KOPT-K1 (cell line): ENCODE results near the gene EDN1.

Experiments used
- H3K27ac ChIP-seq: fragments of 200-600 bp; sonication (generic); 2 replicates; pipeline ENCODE4 v1.5.1; 2016; ENCODE audit warnings: antibody characterized with exemption, mild to moderate bottlenecking, low read depth, low read length; ENCODE audit not compliant: poor library complexity, severe bottlenecking
- H3K36me3 ChIP-seq: fragments of 200-600 bp; sonication (generic); 2 replicates; pipeline ENCODE4 v1.5.1; 2017; ENCODE audit warnings: antibody characterized with exemption, mild to moderate bottlenecking, low read length, moderate library complexity; ENCODE audit not compliant: insufficient read depth
- H3K9me3 ChIP-seq: fragments of 200-600 bp; sonication (generic); 2 replicates; pipeline ENCODE4 v1.5.1; 2017; ENCODE audit warnings: antibody characterized with exemption, low read length, mild to moderate bottlenecking; ENCODE audit not compliant: insufficient read depth, poor library complexity, severe bottlenecking

Gene EDN1

GRCh38 chr6:12289933-12290820 is at the start of gene EDN1:
EDN1 (plus strand) TSS chr6:12290361; CDS start chr6:12290630, 269 bp downstream.
- Histone ChIP-seq H3K36me3 (no peaks in the 10 kb centered on the region), H3K27ac (no peak within 1 kb of the TSS), H3K9me3 (no peaks in the 10 kb centered on the region)

- no peaks in the 10 kb centered on the region for H3K9me3 ChIP-seq
- H3K27ac ChIP-seq, result no peak overlapping the region
- no peaks in the 10 kb centered on the region for H3K36me3 ChIP-seq
Measured at GRCh38 chr6:12241493-12242175, 48.5 kb upstream of the EDN1 start.

- H3K27ac ChIP-seq, result no peak overlapping the region
- H3K36me3 ChIP-seq, result no peaks in the 10 kb centered on the region
- no peaks in the 10 kb centered on the region for H3K9me3 ChIP-seq
Measured at GRCh38 chr6:12243169-12243568, 47.0 kb upstream of the EDN1 start.

- Histone ChIP-seq H3K27ac (no peak overlapping the region), H3K36me3 (no peaks in the 10 kb centered on the region), H3K9me3 (no peaks in the 10 kb centered on the region)
Measured at GRCh38 chr6:12245360-12245759, 44.8 kb upstream of the EDN1 start.

GRCh38 chr6:12245763-12246718 is 44.1 kb upstream of the EDN1 start:
- H3K36me3 ChIP-seq, result no peaks in the 10 kb centered on the region
- H3K27ac ChIP-seq, result no peak overlapping the region
- no peaks in the 10 kb centered on the region for H3K9me3 ChIP-seq

GRCh38 chr6:12246900-12247299 is 43.3 kb upstream of the EDN1 start:
- Histone ChIP-seq H3K27ac (no peak overlapping the region), H3K9me3 (no peaks in the 10 kb centered on the region), H3K36me3 (no peaks in the 10 kb centered on the region)

- Histone ChIP-seq H3K36me3 (no peaks in the 10 kb centered on the region), H3K9me3 (no peaks in the 10 kb centered on the region), H3K27ac (no peak overlapping the region)
Measured at GRCh38 chr6:12249541-12250382, 40.4 kb upstream of the EDN1 start.

GRCh38 chr6:12250383-12250770 is 39.8 kb upstream of the EDN1 start:
- no peaks in the 10 kb centered on the region for H3K9me3 ChIP-seq
- H3K27ac ChIP-seq, result no peak overlapping the region
- H3K36me3 ChIP-seq, result no peaks in the 10 kb centered on the region

- no peaks in the 10 kb centered on the region for H3K36me3 ChIP-seq
- no peaks in the 10 kb centered on the region for H3K9me3 ChIP-seq
- no peak overlapping the region for H3K27ac ChIP-seq
Measured at GRCh38 chr6:12254210-12254609, 36.0 kb upstream of the EDN1 start.

- Histone ChIP-seq H3K9me3 (no peaks in the 10 kb centered on the region), H3K27ac (no peak overlapping the region), H3K36me3 (no peaks in the 10 kb centered on the region)
Measured at GRCh38 chr6:12258191-12258590, 32.0 kb upstream of the EDN1 start.

GRCh38 chr6:12258591-12259075 is 31.5 kb upstream of the EDN1 start:
- H3K27ac ChIP-seq, result no peak overlapping the region
- H3K9me3 ChIP-seq, result no peaks in the 10 kb centered on the region
- H3K36me3 ChIP-seq, result no peaks in the 10 kb centered on the region

- no peaks in the 10 kb centered on the region for H3K9me3 ChIP-seq
- no peaks in the 10 kb centered on the region for H3K36me3 ChIP-seq
- no peak overlapping the region for H3K27ac ChIP-seq
Measured at GRCh38 chr6:12260458-12261093, 29.6 kb upstream of the EDN1 start.

GRCh38 chr6:12261502-12261901 is 28.7 kb upstream of the EDN1 start:
- Histone ChIP-seq H3K36me3 (no peaks in the 10 kb centered on the region), H3K27ac (no peak overlapping the region), H3K9me3 (no peaks in the 10 kb centered on the region)
